Panc1 (cell line): ENCODE measurements around the gene PDLIM7. TPM values are rescaled to one million over a fixed set of nuclear protein-coding genes. Genes with fewer than 3 reads are reported as not detected.

Experiments
- ATAC-seq: fragments of 200-7000 bp; cut with Tn5 transposase; 2 replicates; pipeline ENCODE4 v1.9.1; 2020; ENCODE audit warnings: mild to moderate bottlenecking, moderate library complexity
- BruUV-seq: library from RNA; stranded (reverse); fragments of 400-500 nt; replicated peaks from 2 replicates; lab custom pipeline; 2021; lab: Mats Ljungman, UMichigan
- CTCF ChIA-PET: fragments of 300-600 bp; sonication (Branson Sonifier 250); formaldehyde crosslinking; loops from one replicate; lab custom pipeline; 2022; ENCODE audit warnings: antibody characterized with exemption; lab: Charles Lee
- POLR2A ChIA-PET: fragments of 300-600 bp; sonication (Branson Sonifier 250); formaldehyde crosslinking; loops from one replicate; lab custom pipeline; 2022; ENCODE audit warnings: antibody characterized with exemption; lab: Charles Lee
- DNase-seq: peaks from one replicate; pipeline ENCODE4 v3.0.0-alpha.2; 2010; ENCODE audit warnings: low read depth, low spot score
- H3K27ac ChIP-seq: 2 replicates; pipeline ENCODE4 v1.5.1; 2011; ENCODE audit warnings: mild to moderate bottlenecking, low read length, inconsistent platforms
- H3K27me3 ChIP-seq: fragments of 200-500 bp; sonication (Bioruptor generic); 2 replicates; pipeline ENCODE4 v1.6.0; 2014; ENCODE audit warnings: low read length, inconsistent platforms; ENCODE audit not compliant: control insufficient read depth, insufficient read depth
- H3K36me3 ChIP-seq: fragments of 200-500 bp; sonication (Bioruptor generic); 2 replicates; pipeline ENCODE4 v1.5.1; 2014; ENCODE audit warnings: inconsistent platforms, mild to moderate bottlenecking, low read length, moderate library complexity; ENCODE audit not compliant: control insufficient read depth, insufficient read depth
- H3K4me1 ChIP-seq: 2 replicates; pipeline ENCODE4 v1.5.1; 2011; ENCODE audit warnings: inconsistent platforms, mild to moderate bottlenecking, low read length, moderate library complexity; ENCODE audit not compliant: control insufficient read depth, insufficient read depth
- H3K4me3 ChIP-seq, 2 experiments: 2 replicates each; pipeline ENCODE4 v1.5.1; 2011 to 2012; ENCODE audit warnings: low read depth in 2 of 2, low read length in 2 of 2, mild to moderate bottlenecking in 2 of 2, inconsistent platforms in 1 of 2, moderate library complexity in 1 of 2
- H3K9me3 ChIP-seq: fragments of 200-500 bp; sonication (Bioruptor generic); 2 replicates; pipeline ENCODE4 v1.5.1; 2014; ENCODE audit warnings: low read depth, mild to moderate bottlenecking, inconsistent platforms, low read length, moderate library complexity; ENCODE audit not compliant: control insufficient read depth, insufficient read depth
- POLR2AphosphoS5 ChIP-seq: IDR thresholded peaks from 2 replicates; pipeline ENCODE4 v1.6.1; 2012; ENCODE audit warnings: mild to moderate bottlenecking, low read depth, low read length, moderate library complexity
- SIN3A ChIP-seq: IDR thresholded peaks from 2 replicates; pipeline ENCODE4 v1.6.1; 2012; ENCODE audit warnings: low read depth, mild to moderate bottlenecking, low read length, moderate library complexity, borderline replicate concordance; ENCODE audit not compliant: insufficient read depth
- TCF7L2 ChIP-seq: IDR thresholded peaks from 2 replicates; pipeline ENCODE4 v1.6.1; 2011; ENCODE audit warnings: mild to moderate bottlenecking, low read depth, low read length, inconsistent platforms
- in situ Hi-C: cut with HindIII; loops from 2 replicates; pipeline ENCODE4 v1.10.0; 2016; ENCODE audit warnings: low sequenced_read_pairs, low pct_unique_long_range_greater_than_20kb
- intact Hi-C: fragments of 100-400 bp; cut with micrococcal nuclease; formaldehyde crosslinking; loops from one replicate; pipeline ENCODE4 v1.10.0; 2022; ENCODE audit not compliant: unreplicated experiment
- total RNA-seq: library from RNA; stranded (reverse); gene quantifications from one replicate; pipeline ENCODE4 v1.2.1, GENCODE V29; 2021; ENCODE audit not compliant: unreplicated experiment
- TF ChIP-seq, protein P1 (sequence below), 2 experiments: IDR thresholded peaks; 2 replicates each; pipeline ENCODE4 v1.6.1; 2011 to 2012; ENCODE audit warnings: low read depth in 2 of 2, control low read depth in 1 of 2, low read length in 1 of 2, mild to moderate bottlenecking in 1 of 2, moderate library complexity in 1 of 2; ENCODE audit not compliant: insufficient read depth in 1 of 2
- TF ChIP-seq, protein P2 (sequence below): fragments of 450-650 bp; IDR thresholded peaks from 2 replicates; pipeline ENCODE4 v1.5.1; 2017; ENCODE audit warnings: mild to moderate bottlenecking

The PDLIM7 gene
- total RNA-seq, 1 experiment from 2014 or later: 62.9 TPM

- ChIA-PET POLR2A (interaction anchor here (0.5 to 0.6 kb wide), 2 partner anchors 86 to 1528 kb away, joined by 13 to 15 read pairs; no protein-coding TSS in a partner anchor), CTCF (interaction anchor here (0.5 to 3.3 kb wide), 8 partner anchors 29 to 402 kb away, joined by 3 to 29 read pairs (median 6); partner anchors contain the start of gene GRK6)
- TF ChIP-seq, protein P1, sequence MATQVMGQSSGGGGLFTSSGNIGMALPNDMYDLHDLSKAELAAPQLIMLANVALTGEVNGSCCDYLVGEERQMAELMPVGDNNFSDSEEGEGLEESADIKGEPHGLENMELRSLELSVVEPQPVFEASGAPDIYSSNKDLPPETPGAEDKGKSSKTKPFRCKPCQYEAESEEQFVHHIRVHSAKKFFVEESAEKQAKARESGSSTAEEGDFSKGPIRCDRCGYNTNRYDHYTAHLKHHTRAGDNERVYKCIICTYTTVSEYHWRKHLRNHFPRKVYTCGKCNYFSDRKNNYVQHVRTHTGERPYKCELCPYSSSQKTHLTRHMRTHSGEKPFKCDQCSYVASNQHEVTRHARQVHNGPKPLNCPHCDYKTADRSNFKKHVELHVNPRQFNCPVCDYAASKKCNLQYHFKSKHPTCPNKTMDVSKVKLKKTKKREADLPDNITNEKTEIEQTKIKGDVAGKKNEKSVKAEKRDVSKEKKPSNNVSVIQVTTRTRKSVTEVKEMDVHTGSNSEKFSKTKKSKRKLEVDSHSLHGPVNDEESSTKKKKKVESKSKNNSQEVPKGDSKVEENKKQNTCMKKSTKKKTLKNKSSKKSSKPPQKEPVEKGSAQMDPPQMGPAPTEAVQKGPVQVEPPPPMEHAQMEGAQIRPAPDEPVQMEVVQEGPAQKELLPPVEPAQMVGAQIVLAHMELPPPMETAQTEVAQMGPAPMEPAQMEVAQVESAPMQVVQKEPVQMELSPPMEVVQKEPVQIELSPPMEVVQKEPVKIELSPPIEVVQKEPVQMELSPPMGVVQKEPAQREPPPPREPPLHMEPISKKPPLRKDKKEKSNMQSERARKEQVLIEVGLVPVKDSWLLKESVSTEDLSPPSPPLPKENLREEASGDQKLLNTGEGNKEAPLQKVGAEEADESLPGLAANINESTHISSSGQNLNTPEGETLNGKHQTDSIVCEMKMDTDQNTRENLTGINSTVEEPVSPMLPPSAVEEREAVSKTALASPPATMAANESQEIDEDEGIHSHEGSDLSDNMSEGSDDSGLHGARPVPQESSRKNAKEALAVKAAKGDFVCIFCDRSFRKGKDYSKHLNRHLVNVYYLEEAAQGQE (IDR thresholded peaks at IDR 0.05; ENCODE audit: insufficient read depth in 1 of 2, low read depth in 2 of 2, low read length in 1 of 2): no peak
- no peak for TF ChIP-seq POLR2AphosphoS5
- TF ChIP-seq, protein P2, sequence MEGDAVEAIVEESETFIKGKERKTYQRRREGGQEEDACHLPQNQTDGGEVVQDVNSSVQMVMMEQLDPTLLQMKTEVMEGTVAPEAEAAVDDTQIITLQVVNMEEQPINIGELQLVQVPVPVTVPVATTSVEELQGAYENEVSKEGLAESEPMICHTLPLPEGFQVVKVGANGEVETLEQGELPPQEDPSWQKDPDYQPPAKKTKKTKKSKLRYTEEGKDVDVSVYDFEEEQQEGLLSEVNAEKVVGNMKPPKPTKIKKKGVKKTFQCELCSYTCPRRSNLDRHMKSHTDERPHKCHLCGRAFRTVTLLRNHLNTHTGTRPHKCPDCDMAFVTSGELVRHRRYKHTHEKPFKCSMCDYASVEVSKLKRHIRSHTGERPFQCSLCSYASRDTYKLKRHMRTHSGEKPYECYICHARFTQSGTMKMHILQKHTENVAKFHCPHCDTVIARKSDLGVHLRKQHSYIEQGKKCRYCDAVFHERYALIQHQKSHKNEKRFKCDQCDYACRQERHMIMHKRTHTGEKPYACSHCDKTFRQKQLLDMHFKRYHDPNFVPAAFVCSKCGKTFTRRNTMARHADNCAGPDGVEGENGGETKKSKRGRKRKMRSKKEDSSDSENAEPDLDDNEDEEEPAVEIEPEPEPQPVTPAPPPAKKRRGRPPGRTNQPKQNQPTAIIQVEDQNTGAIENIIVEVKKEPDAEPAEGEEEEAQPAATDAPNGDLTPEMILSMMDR: peak; percentile 88
- TF ChIP-seq SIN3A: 0 out of 2 replicates have a peak, but pooled peaks have one; percentile 53
- Histone ChIP-seq H3K4me3 (peak overlapping the region; percentile 50 to 61), H3K4me1 (peaks cover 39% of the 10 kb centered on the region), H3K27ac (peak overlapping the region; percentile 80; the same call in 1 of the 2 replicates), H3K27me3 (no peaks in the 10 kb centered on the region), H3K36me3 (peaks cover 3% of the 10 kb centered on the region; the same call in 1 of the 2 replicates), H3K9me3 (no peaks in the 10 kb centered on the region)
- DNase-seq (peak; percentile 48), ATAC-seq (peak; percentile 61)
- BruUV-seq: no TSS peak
- in situ Hi-C loops: no loop called here
- intact Hi-C loops: loop anchor here (10.0 kb wide), 1 partner anchor 140 kb away; the partner anchor contains the start of gene MXD3
Measured at GRCh38 chr5:177455036-177455660, 42.3 kb downstream of the PDLIM7 start.

DNA sequence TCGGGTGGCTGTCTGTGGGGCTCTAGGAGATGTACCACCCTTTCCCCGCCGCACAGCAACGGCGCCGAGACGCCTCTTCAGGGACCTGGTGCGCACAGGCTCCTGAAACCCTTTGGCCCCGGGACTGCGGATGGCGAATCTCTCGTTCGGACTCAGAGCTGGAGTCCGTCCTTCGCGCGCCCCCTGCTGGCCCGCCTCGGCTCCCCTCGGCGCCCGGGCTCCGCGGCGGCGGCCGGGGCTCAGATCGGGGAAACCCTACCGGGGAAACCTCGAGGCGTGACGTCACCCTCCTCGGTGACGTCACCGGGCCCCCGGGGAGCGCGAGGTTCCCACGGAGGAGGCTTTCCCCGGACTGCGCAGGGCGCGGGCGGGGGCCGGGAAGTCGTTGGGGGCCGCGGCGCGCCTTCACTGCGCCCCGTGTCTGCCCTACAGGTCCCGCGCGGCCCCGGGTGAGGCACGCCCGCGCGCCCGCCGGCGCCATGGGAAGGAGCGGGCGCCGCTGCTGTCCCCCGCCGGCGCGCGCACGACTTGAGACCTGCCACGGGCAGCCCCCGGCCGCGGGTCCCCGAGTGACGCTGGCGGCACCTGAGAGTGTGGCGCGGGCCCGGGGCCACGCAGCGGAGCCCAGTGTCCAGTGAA, 42.9 kb downstream of the PDLIM7 start:
- BruUV-seq: no TSS peak
- peak; percentile 68 for ATAC-seq

More for the DNA sequence above, 42.9 kb downstream of the PDLIM7 start:
- ChIA-PET CTCF (interaction anchor here (0.6 to 3.3 kb wide), 8 partner anchors 14 to 287 kb away, joined by 3 to 29 read pairs (median 6); partner anchors contain the start of gene GRK6), POLR2A (interaction anchor here (0.6 to 0.7 kb wide), 2 partner anchors 75 to 102 kb away, joined by 4 to 6 read pairs; no protein-coding TSS in a partner anchor)
- peak; percentile 57 for DNase-seq
- Histone ChIP-seq H3K27me3 (no peaks in the 10 kb centered on the region), H3K27ac (peak overlapping the region; percentile 78; the same call in 1 of the 2 replicates), H3K4me3 (peak overlapping the region; percentile 50 to 61), H3K36me3 (peaks cover 3% of the 10 kb centered on the region; the same call in 1 of the 2 replicates), H3K9me3 (no peaks in the 10 kb centered on the region), H3K4me1 (peaks cover 41% of the 10 kb centered on the region)
- intact Hi-C loops: loop anchor here (10.0 kb wide), 1 partner anchor 140 kb away; the partner anchor contains the start of gene MXD3
- in situ Hi-C loops: no loop called here
- TF ChIP-seq TCF7L2 (no peak), POLR2AphosphoS5 (peak; percentile 72; the same call in 1 of the 2 replicates), SIN3A (0 out of 2 replicates have a peak, but pooled peaks have one; percentile 72)
- TF ChIP-seq, protein P2: peak; percentile 95
